WTC11 (cell line): ENCODE results near the gene PACSIN1. TPM values are rescaled to one million over a fixed set of nuclear protein-coding genes. Genes with fewer than 3 reads are reported as not detected.

Experiments used
- ATAC-seq: fragments of 200-7000 bp; cut with Tn5 transposase; 2 replicates; pipeline ENCODE4 v1.10.0; 2021; ENCODE audit warnings: mild to moderate bottlenecking, moderate library complexity
- CTCF ChIA-PET: fragments of 300-600 bp; sonication (Branson Sonifier 250); formaldehyde crosslinking; loops from one replicate; lab custom pipeline; 2021; ENCODE audit warnings: antibody characterized with exemption; lab: Charles Lee
- POLR2A ChIA-PET: fragments of 350-600 bp; sonication (Branson Sonifier 250); formaldehyde crosslinking; loops from one replicate; lab custom pipeline; 2021; ENCODE audit warnings: antibody characterized with exemption; lab: Charles Lee
- DNase-seq: peaks from one replicate; pipeline ENCODE4 v3.0.0; 2021; ENCODE audit warnings: low spot score
- H3K27ac Mint-ChIP-seq: 2 replicates; pipeline ENCODE4 v1.8.0; 2021; ENCODE audit warnings: mixed read lengths
- H3K27me3 Mint-ChIP-seq: 2 replicates; pipeline ENCODE4 v1.8.0; 2021; ENCODE audit warnings: low read depth, mild to moderate bottlenecking, moderate library complexity, mixed read lengths
- H3K36me3 Mint-ChIP-seq: 2 replicates; pipeline ENCODE4 v1.8.0; 2021; ENCODE audit warnings: mixed read lengths
- H3K4me1 Mint-ChIP-seq: 2 replicates; pipeline ENCODE4 v1.8.0; 2022; ENCODE audit warnings: mixed read lengths
- H3K4me3 Mint-ChIP-seq: 2 replicates; pipeline ENCODE4 v1.8.0; 2021; ENCODE audit warnings: mild to moderate bottlenecking, moderate library complexity, mixed read lengths
- H3K9me3 Mint-ChIP-seq: 2 replicates; pipeline ENCODE4 v1.8.0; 2021; ENCODE audit warnings: mixed read lengths
- AFF4 ChIP-seq: sonication (generic); formaldehyde crosslinking; IDR thresholded peaks from 2 replicates; pipeline ENCODE4 v1.8.1; 2023; ENCODE audit warnings: mild to moderate bottlenecking, missing genetic modification reagents, borderline replicate concordance
- CREM ChIP-seq: sonication (generic); formaldehyde crosslinking; IDR thresholded peaks from 2 replicates; pipeline ENCODE4 v1.8.1; 2022; ENCODE audit warnings: mild to moderate bottlenecking, missing genetic modification reagents, moderate library complexity
- ELF4 ChIP-seq: sonication (generic); formaldehyde crosslinking; IDR thresholded peaks from 2 replicates; pipeline ENCODE4 v1.8.1; 2022; ENCODE audit warnings: low read depth, mild to moderate bottlenecking, moderate library complexity, missing genetic modification reagents
- ETV6 ChIP-seq: sonication (generic); formaldehyde crosslinking; IDR thresholded peaks from 2 replicates; pipeline ENCODE4 v1.8.1; 2022; ENCODE audit warnings: mild to moderate bottlenecking, missing genetic modification reagents
- FOXP1 ChIP-seq: sonication (generic); formaldehyde crosslinking; IDR thresholded peaks from 2 replicates; pipeline ENCODE4 v1.8.0; 2022; ENCODE audit warnings: missing genetic modification reagents, mild to moderate bottlenecking, moderate library complexity, borderline replicate concordance
- KAT7 ChIP-seq: sonication (generic); formaldehyde crosslinking; IDR thresholded peaks from 2 replicates; pipeline ENCODE4 v1.8.1; 2023; ENCODE audit warnings: missing genetic modification reagents, mild to moderate bottlenecking, borderline replicate concordance
- MXD4 ChIP-seq: fragments of 250-450 bp; sonication (Bioruptor Pico); IDR thresholded peaks from 2 replicates; pipeline ENCODE4 v1.8.0; 2021; ENCODE audit warnings: mild to moderate bottlenecking, moderate library complexity, borderline replicate concordance
- PRDM15 ChIP-seq: sonication (generic); formaldehyde crosslinking; IDR thresholded peaks from 2 replicates; pipeline ENCODE4 v1.8.0; 2022; ENCODE audit warnings: missing genetic modification reagents
- SMAD4 ChIP-seq: sonication (generic); formaldehyde crosslinking; IDR thresholded peaks from 2 replicates; pipeline ENCODE4 v1.8.0; 2022; ENCODE audit warnings: mild to moderate bottlenecking, missing genetic modification reagents
- SOX15 ChIP-seq: fragments of 250-450 bp; sonication (Bioruptor Pico); IDR thresholded peaks from 2 replicates; pipeline ENCODE4 v1.9.0; 2021; ENCODE audit warnings: mild to moderate bottlenecking
- TEAD1 ChIP-seq: sonication (generic); formaldehyde crosslinking; IDR thresholded peaks from 2 replicates; pipeline ENCODE4 v1.8.0; 2022; ENCODE audit warnings: mild to moderate bottlenecking, missing genetic modification reagents
- USF2 ChIP-seq: sonication (generic); formaldehyde crosslinking; IDR thresholded peaks from 2 replicates; pipeline ENCODE4 v1.8.1; 2023; ENCODE audit warnings: mild to moderate bottlenecking, missing genetic modification reagents, moderate library complexity
- ZNF138 ChIP-seq: sonication (generic); formaldehyde crosslinking; conservative IDR thresholded peaks from 2 replicates; pipeline ENCODE4 v1.8.1; 2022; ENCODE audit warnings: mild to moderate bottlenecking, moderate library complexity, missing genetic modification reagents
- ZNF232 ChIP-seq: sonication (generic); formaldehyde crosslinking; IDR thresholded peaks from 2 replicates; pipeline ENCODE4 v1.8.0; 2022; ENCODE audit warnings: mild to moderate bottlenecking, missing genetic modification reagents
- ZNF263 ChIP-seq: sonication (generic); formaldehyde crosslinking; IDR thresholded peaks from 2 replicates; pipeline ENCODE4 v1.8.1; 2022; ENCODE audit warnings: low read depth, mild to moderate bottlenecking, moderate library complexity, missing genetic modification reagents
- ZNF396 ChIP-seq: fragments of 250-450 bp; sonication (Bioruptor Pico); IDR thresholded peaks from 2 replicates; pipeline ENCODE4 v1.8.0; 2021; ENCODE audit warnings: mild to moderate bottlenecking, moderate library complexity, borderline replicate concordance
- ZNF512 ChIP-seq: sonication (generic); formaldehyde crosslinking; IDR thresholded peaks from 2 replicates; pipeline ENCODE4 v1.8.1; 2022; ENCODE audit warnings: missing genetic modification reagents, borderline replicate concordance
- ZNF671 ChIP-seq: fragments of 250-450 bp; sonication (Bioruptor Pico); IDR thresholded peaks from 2 replicates; pipeline ENCODE4 v1.8.0; 2021; ENCODE audit warnings: mild to moderate bottlenecking
- total RNA-seq: library from RNA; stranded (reverse); gene quantifications from 3 replicates; pipeline ENCODE4 v1.2.3, GENCODE V29; 2021
- TF ChIP-seq, protein P1 (sequence below): sonication (generic); formaldehyde crosslinking; IDR thresholded peaks from 2 replicates; pipeline ENCODE4 v1.8.1; 2022; ENCODE audit warnings: mild to moderate bottlenecking, missing genetic modification reagents, moderate library complexity, borderline replicate concordance
- TF ChIP-seq, protein P2 (sequence below): fragments of 250-450 bp; sonication (Bioruptor Pico); IDR thresholded peaks from 2 replicates; pipeline ENCODE4 v1.9.0; 2021; ENCODE audit warnings: mild to moderate bottlenecking

The PACSIN1 gene
- total RNA-seq, 1 experiment from 2014 or later = 12.6 TPM

DNA sequence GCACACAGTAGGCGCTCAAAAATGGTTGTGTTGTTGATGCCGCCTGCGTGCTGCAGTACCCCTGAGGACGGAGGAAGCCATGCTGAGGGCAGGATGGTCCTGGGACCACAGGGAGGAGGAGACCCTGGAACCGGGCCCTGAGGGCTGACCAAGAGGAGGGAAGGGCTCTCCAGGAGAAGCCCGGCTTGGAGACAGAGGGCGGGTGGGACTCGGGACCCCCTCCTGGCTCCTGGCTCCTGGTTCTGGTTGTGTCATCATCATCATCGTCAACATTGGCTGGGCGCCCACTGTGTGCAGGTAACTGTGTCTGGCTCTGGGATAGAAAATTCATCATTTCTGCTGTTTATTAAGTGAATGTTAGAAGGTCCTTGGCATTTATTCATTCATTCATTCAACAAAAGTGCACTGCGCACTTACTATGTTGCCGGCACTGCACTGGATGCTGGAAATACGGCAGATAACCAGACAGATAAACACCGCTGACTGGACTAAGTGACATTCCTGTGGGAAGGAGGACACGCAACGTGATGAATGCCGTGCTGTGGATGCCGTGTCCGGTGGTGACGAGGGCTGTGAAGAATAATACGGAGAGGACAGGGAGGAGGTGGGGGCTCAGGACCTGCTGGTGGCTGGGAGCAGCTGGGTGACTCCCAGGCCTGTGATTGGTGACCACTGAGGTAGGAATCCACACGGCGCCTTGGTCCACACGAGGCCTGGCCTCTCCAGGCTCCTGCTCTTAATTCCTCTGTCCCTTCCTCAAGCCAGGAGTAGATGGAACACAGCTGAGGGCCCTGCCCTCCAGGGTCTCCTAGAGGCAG lies 55.0 kb downstream of the PACSIN1 start:
- TF ChIP-seq USF2 (CRISPR knock-in tag) (no peak), ZNF396 (no peak), CREM (CRISPR knock-in tag) (no peak), AFF4 (CRISPR knock-in tag) (no peak), MXD4 (CRISPR knock-in tag) (no peak), ZNF232 (CRISPR knock-in tag) (no peak), ZNF671 (CRISPR knock-in tag) (no peak), TEAD1 (no peak), ZNF263 (CRISPR knock-in tag) (no peak), ETV6 (CRISPR knock-in tag) (no peak), ZNF512 (CRISPR knock-in tag) (no peak), SOX15 (CRISPR knock-in tag) (no peak), PRDM15 (no peak), SMAD4 (no peak), ELF4 (no peak), KAT7 (CRISPR knock-in tag) (no peak), FOXP1 (CRISPR knock-in tag) (no peak), ZNF138 (no peak)
- TF ChIP-seq, protein P1, sequence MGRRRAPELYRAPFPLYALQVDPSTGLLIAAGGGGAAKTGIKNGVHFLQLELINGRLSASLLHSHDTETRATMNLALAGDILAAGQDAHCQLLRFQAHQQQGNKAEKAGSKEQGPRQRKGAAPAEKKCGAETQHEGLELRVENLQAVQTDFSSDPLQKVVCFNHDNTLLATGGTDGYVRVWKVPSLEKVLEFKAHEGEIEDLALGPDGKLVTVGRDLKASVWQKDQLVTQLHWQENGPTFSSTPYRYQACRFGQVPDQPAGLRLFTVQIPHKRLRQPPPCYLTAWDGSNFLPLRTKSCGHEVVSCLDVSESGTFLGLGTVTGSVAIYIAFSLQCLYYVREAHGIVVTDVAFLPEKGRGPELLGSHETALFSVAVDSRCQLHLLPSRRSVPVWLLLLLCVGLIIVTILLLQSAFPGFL (CRISPR knock-in tag) = no peak
- TF ChIP-seq, protein P2, sequence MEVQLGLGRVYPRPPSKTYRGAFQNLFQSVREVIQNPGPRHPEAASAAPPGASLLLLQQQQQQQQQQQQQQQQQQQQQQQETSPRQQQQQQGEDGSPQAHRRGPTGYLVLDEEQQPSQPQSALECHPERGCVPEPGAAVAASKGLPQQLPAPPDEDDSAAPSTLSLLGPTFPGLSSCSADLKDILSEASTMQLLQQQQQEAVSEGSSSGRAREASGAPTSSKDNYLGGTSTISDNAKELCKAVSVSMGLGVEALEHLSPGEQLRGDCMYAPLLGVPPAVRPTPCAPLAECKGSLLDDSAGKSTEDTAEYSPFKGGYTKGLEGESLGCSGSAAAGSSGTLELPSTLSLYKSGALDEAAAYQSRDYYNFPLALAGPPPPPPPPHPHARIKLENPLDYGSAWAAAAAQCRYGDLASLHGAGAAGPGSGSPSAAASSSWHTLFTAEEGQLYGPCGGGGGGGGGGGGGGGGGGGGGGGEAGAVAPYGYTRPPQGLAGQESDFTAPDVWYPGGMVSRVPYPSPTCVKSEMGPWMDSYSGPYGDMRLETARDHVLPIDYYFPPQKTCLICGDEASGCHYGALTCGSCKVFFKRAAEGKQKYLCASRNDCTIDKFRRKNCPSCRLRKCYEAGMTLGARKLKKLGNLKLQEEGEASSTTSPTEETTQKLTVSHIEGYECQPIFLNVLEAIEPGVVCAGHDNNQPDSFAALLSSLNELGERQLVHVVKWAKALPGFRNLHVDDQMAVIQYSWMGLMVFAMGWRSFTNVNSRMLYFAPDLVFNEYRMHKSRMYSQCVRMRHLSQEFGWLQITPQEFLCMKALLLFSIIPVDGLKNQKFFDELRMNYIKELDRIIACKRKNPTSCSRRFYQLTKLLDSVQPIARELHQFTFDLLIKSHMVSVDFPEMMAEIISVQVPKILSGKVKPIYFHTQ (CRISPR knock-in tag) = no peak
- Mint-ChIP-seq H3K27me3 (no peaks in the 10 kb centered on the region; the same call in 1 of the 2 replicates), H3K27ac (no peak overlapping the region), H3K36me3 (no peaks in the 10 kb centered on the region), H3K4me3 (no peak overlapping the region), H3K9me3 (no peaks in the 10 kb centered on the region), H3K4me1 (peaks cover 3% of the 10 kb centered on the region; the same call in 1 of the 2 replicates)
- DNase-seq = peak; percentile 8
- ATAC-seq = no peak
- POLR2A ChIA-PET = no interaction called here
- CTCF ChIA-PET = no interaction called here
